HG03280 (cell line): Measurements from ENCODE around the gene ERGIC2.

Experiments
- ATAC-seq: cut with Tn5 transposase; IDR thresholded peaks from one replicate; pipeline ENCODE4 v1.9.1; 2021; ENCODE audit warnings: mild to moderate bottlenecking, moderate library complexity; ENCODE audit not compliant: unreplicated experiment

The ERGIC2 gene

GRCh38 chr12:29376118-29376517, 4.9 kb downstream of the ERGIC2 start:
- no peak for ATAC-seq

GRCh38 chr12:29374913-29375312, 6.1 kb downstream of the ERGIC2 start:
- no peak for ATAC-seq

- ATAC-seq, result no peak
Measured at GRCh38 chr12:29374012-29374411, 7.0 kb downstream of the ERGIC2 start.

GRCh38 chr12:29365091-29365490, 15.9 kb downstream of the ERGIC2 start:
- no peak for ATAC-seq

GRCh38 chr12:29354954-29355353, 26.0 kb downstream of the ERGIC2 start:
- ATAC-seq, result no peak

GRCh38 chr12:29350080-29350479, 30.9 kb downstream of the ERGIC2 start:
- ATAC-seq, result no peak

GRCh38 chr12:29346769-29347421, 34.1 kb downstream of the ERGIC2 start:
- no peak for ATAC-seq

- ATAC-seq, result no peak
Measured at GRCh38 chr12:29343022-29343799, 37.8 kb downstream of the ERGIC2 start.

- no peak for ATAC-seq
Measured at GRCh38 chr12:29337325-29337724, 43.6 kb downstream of the ERGIC2 start.

- ATAC-seq, result no peak
Measured at GRCh38 chr12:29334937-29335336, 46.0 kb downstream of the ERGIC2 start.

GRCh38 chr12:29333178-29333577, 47.8 kb downstream of the ERGIC2 start:
- no peak for ATAC-seq

GRCh38 chr12:29329411-29329810, 51.6 kb downstream of the ERGIC2 start:
- ATAC-seq, result no peak

- no peak for ATAC-seq
Measured at GRCh38 chr12:29322157-29322556, 58.8 kb downstream of the ERGIC2 start.

GRCh38 chr12:29320295-29321085, 60.5 kb downstream of the ERGIC2 start:
- no peak for ATAC-seq

- peak; percentile 96 for ATAC-seq
Measured at GRCh38 chr12:29317556-29318363, 63.2 kb downstream of the ERGIC2 start.

- no peak for ATAC-seq
Measured at GRCh38 chr12:29316752-29317151, 64.2 kb downstream of the ERGIC2 start.

GRCh38 chr12:29314416-29314815, 66.6 kb downstream of the ERGIC2 start:
- no peak for ATAC-seq

- no peak for ATAC-seq
Measured at GRCh38 chr12:29310899-29311298, 70.1 kb downstream of the ERGIC2 start.

GRCh38 chr12:29309320-29309902, 71.6 kb downstream of the ERGIC2 start:
- no peak for ATAC-seq

GRCh38 chr12:29306682-29307081, 74.3 kb downstream of the ERGIC2 start:
- no peak for ATAC-seq
